Type B pancreatic cell (in vitro differentiated cells): ENCODE results near the gene ICE2. TPM values are rescaled to one million over a fixed set of nuclear protein-coding genes. Genes with fewer than 3 reads are reported as not detected.

Experiments
- DNase-seq: peaks from one replicate; pipeline ENCODE4 v3.0.0; 2021; ENCODE audit warnings: mixed read lengths; ENCODE audit not compliant: unreplicated experiment; ENCODE audit errors: extremely low spot score
- H3K27ac Mint-ChIP-seq: 2 replicates; pipeline ENCODE4 v1.8.0; 2021; ENCODE audit warnings: mild to moderate bottlenecking, mixed read lengths
- H3K27me3 Mint-ChIP-seq: 2 replicates; pipeline ENCODE4 v1.8.0; 2021; ENCODE audit warnings: mixed read lengths
- H3K36me3 Mint-ChIP-seq: 2 replicates; pipeline ENCODE4 v1.8.0; 2021; ENCODE audit warnings: mixed read lengths
- H3K4me1 Mint-ChIP-seq: one replicate; pipeline ENCODE4 v1.8.0; 2021; ENCODE audit warnings: mixed read lengths; ENCODE audit not compliant: unreplicated experiment
- H3K4me3 Mint-ChIP-seq: 2 replicates; pipeline ENCODE4 v1.8.0; 2021; ENCODE audit warnings: mild to moderate bottlenecking, mixed read lengths
- H3K9me3 Mint-ChIP-seq: 2 replicates; pipeline ENCODE4 v1.8.0; 2021; ENCODE audit warnings: mixed read lengths
- CTCF ChIP-seq: fragments of 200-600 bp; sonication (generic); conservative IDR thresholded peaks from 2 replicates; pipeline ENCODE4 v1.5.0; 2021; ENCODE audit warnings: antibody characterized with exemption, mild to moderate bottlenecking
- total RNA-seq: library from RNA; stranded (reverse); gene quantifications from 2 replicates; pipeline ENCODE4 v1.2.1, GENCODE V29; 2021; ENCODE audit warnings: low replicate concordance

Gene ICE2
- total RNA-seq, 1 donor from 2014 or later, result 67.1 TPM

- H3K9me3 Mint-ChIP-seq, result no peaks in the 10 kb centered on the region
- no peak for DNase-seq
- TF ChIP-seq CTCF, result no peak
- no peaks in the 10 kb centered on the region for H3K27me3 Mint-ChIP-seq
- H3K36me3 Mint-ChIP-seq, result peaks cover 14% of the 10 kb centered on the region
- no peaks in the 10 kb centered on the region for H3K4me1 Mint-ChIP-seq
- H3K27ac Mint-ChIP-seq, result no peak overlapping the region
- no peak overlapping the region for H3K4me3 Mint-ChIP-seq
Observed at GRCh38 chr15:60462027-60462426, 16.9 kb downstream of the ICE2 start.

- DNase-seq, result no peak
- Mint-ChIP-seq H3K4me1 (no peaks in the 10 kb centered on the region), H3K9me3 (no peaks in the 10 kb centered on the region), H3K36me3 (peaks cover 12% of the 10 kb centered on the region), H3K27ac (no peak overlapping the region), H3K4me3 (no peak overlapping the region), H3K27me3 (no peaks in the 10 kb centered on the region)
- no peak for TF ChIP-seq CTCF
Observed at GRCh38 chr15:60460931-60461330, 18.0 kb downstream of the ICE2 start.

GRCh38 chr15:60458721-60459120 is 20.2 kb downstream of the ICE2 start:
- H3K4me3 Mint-ChIP-seq, result no peak overlapping the region
- peaks cover 7% of the 10 kb centered on the region for H3K36me3 Mint-ChIP-seq
- H3K4me1 Mint-ChIP-seq, result no peaks in the 10 kb centered on the region
- TF ChIP-seq CTCF, result no peak
- H3K27me3 Mint-ChIP-seq, result no peaks in the 10 kb centered on the region
- H3K27ac Mint-ChIP-seq, result no peak overlapping the region
- DNase-seq, result no peak
- H3K9me3 Mint-ChIP-seq, result no peaks in the 10 kb centered on the region

- H3K36me3 Mint-ChIP-seq, result peaks cover 7% of the 10 kb centered on the region
- H3K27me3 Mint-ChIP-seq, result no peaks in the 10 kb centered on the region
- no peak for DNase-seq
- no peak overlapping the region for H3K4me3 Mint-ChIP-seq
- H3K4me1 Mint-ChIP-seq, result no peaks in the 10 kb centered on the region
- no peak for TF ChIP-seq CTCF
- H3K27ac Mint-ChIP-seq, result no peak overlapping the region
- H3K9me3 Mint-ChIP-seq, result no peaks in the 10 kb centered on the region
Observed at GRCh38 chr15:60457985-60458384, 21.0 kb downstream of the ICE2 start.

GRCh38 chr15:60454824-60455223 is 24.1 kb downstream of the ICE2 start:
- no peak overlapping the region for H3K27ac Mint-ChIP-seq
- no peaks in the 10 kb centered on the region for H3K9me3 Mint-ChIP-seq
- peaks cover 9% of the 10 kb centered on the region for H3K36me3 Mint-ChIP-seq
- DNase-seq, result no peak
- TF ChIP-seq CTCF, result no peak
- H3K4me3 Mint-ChIP-seq, result no peak overlapping the region
- no peaks in the 10 kb centered on the region for H3K27me3 Mint-ChIP-seq
- no peaks in the 10 kb centered on the region for H3K4me1 Mint-ChIP-seq
